Naive thymus-derived CD4-positive, alpha-beta T cell (primary cell): ENCODE measurements around the gene TAS1R2. TPM values are rescaled to one million over a fixed set of nuclear protein-coding genes. Genes with fewer than 3 reads are reported as not detected.

Experiments
- ATAC-seq: fragments of 150-1000 bp; cut with Tn5 transposase; 2 replicates; pipeline ENCODE4 v1.10.0; 2021; ENCODE audit warnings: mild to moderate bottlenecking, moderate library complexity
- CTCF ChIA-PET: fragments of 350-600 bp; sonication (Branson Sonifier 250); formaldehyde crosslinking; loops from one replicate; lab custom pipeline; 2021; ENCODE audit warnings: antibody characterized with exemption; lab: Charles Lee
- POLR2A ChIA-PET: fragments of 350-600 bp; sonication (Branson Sonifier 250); formaldehyde crosslinking; loops from one replicate; lab custom pipeline; 2021; ENCODE audit warnings: antibody characterized with exemption, inconsistent platforms; lab: Charles Lee
- DNase-seq, 9 donors: peaks; one replicate each; pipeline versions ENCODE4 v3.0.0 to v3.0.0-alpha.2; 2020 to 2022; ENCODE audit warnings: mixed read lengths in 1 of 9
- H3K27ac ChIP-seq: one replicate; pipeline ENCODE4 v1.7.0; 2013; ENCODE audit warnings: mild to moderate bottlenecking, low read depth, low read length, moderate library complexity
- H3K27me3 ChIP-seq, 2 donors: one replicate each; pipeline ENCODE4 v1.7.0; 2013; ENCODE audit warnings: low read length in 2 of 2, mild to moderate bottlenecking in 2 of 2, moderate library complexity in 2 of 2; ENCODE audit not compliant: control insufficient read depth in 2 of 2, insufficient read depth in 2 of 2
- H3K36me3 ChIP-seq, 3 experiments: 1 replicate in 2 of 3; 2 replicates in 1 of 3; pipeline ENCODE4 v1.7.0; 2013; ENCODE audit warnings: low read length in 3 of 3, mild to moderate bottlenecking in 3 of 3, moderate library complexity in 1 of 3; ENCODE audit not compliant: insufficient read depth in 3 of 3, control insufficient read depth in 2 of 3
- H3K4me1 ChIP-seq, 2 donors: one replicate each; pipeline ENCODE4 v1.7.0; 2013; ENCODE audit warnings: low read length in 2 of 2, mild to moderate bottlenecking in 2 of 2, moderate library complexity in 1 of 2; ENCODE audit not compliant: control insufficient read depth in 2 of 2, insufficient read depth in 2 of 2
- H3K4me3 ChIP-seq: 2 replicates; pipeline ENCODE4 v1.7.0; 2013; ENCODE audit warnings: mild to moderate bottlenecking, low read length
- H3K9me3 ChIP-seq, 3 experiments: 1 replicate in 2 of 3; 2 replicates in 1 of 3; pipeline ENCODE4 v1.7.0; 2013; ENCODE audit warnings: low read length in 3 of 3; ENCODE audit not compliant: control insufficient read depth in 2 of 3
- H3K27ac Mint-ChIP-seq, 9 donors: one replicate each; pipeline ENCODE4 v1.8.0; 2020 to 2022; ENCODE audit warnings: mixed read lengths in 9 of 9, mild to moderate bottlenecking in 8 of 9, moderate library complexity in 5 of 9, inconsistent platforms in 2 of 9
- H3K27me3 Mint-ChIP-seq, 5 donors: one replicate each; pipeline ENCODE4 v1.8.0; 2021 to 2022; ENCODE audit warnings: mixed read lengths in 5 of 5, mild to moderate bottlenecking in 1 of 5
- H3K36me3 Mint-ChIP-seq, 5 donors: one replicate each; pipeline ENCODE4 v1.8.0; 2020 to 2022; ENCODE audit warnings: mixed read lengths in 5 of 5, mild to moderate bottlenecking in 3 of 5, inconsistent platforms in 1 of 5
- H3K4me1 Mint-ChIP-seq, 7 donors: one replicate each; pipeline ENCODE4 v1.8.0; 2020 to 2022; ENCODE audit warnings: mixed read lengths in 7 of 7, mild to moderate bottlenecking in 3 of 7, inconsistent platforms in 1 of 7
- H3K4me3 Mint-ChIP-seq, 10 donors: one replicate each; pipeline ENCODE4 v1.8.0; 2020 to 2022; ENCODE audit warnings: mild to moderate bottlenecking in 10 of 10, mixed read lengths in 10 of 10, moderate library complexity in 6 of 10, inconsistent platforms in 2 of 10
- H3K9me3 Mint-ChIP-seq, 11 donors: one replicate each; pipeline ENCODE4 v1.8.0; 2020 to 2022; ENCODE audit warnings: mixed read lengths in 11 of 11, mild to moderate bottlenecking in 4 of 11, inconsistent platforms in 1 of 11, moderate library complexity in 1 of 11
- intact Hi-C, 2 donors: fragments of 100-400 bp; cut with micrococcal nuclease; formaldehyde crosslinking; loops; one replicate each; pipeline ENCODE4 v1.15.1; 2023
- polyA plus RNA-seq, 2 donors: library from polyadenylated mRNA; unstranded; fragments of 300-500 nt; fragmentation: Illumina TruSeq; gene quantifications; one replicate each; pipeline ENCODE4 v1.2.3, GENCODE V29; 2021
- total RNA-seq, 6 experiments: library from RNA in 5 of 6; stranded (reverse) in 5 of 6; gene quantifications; 1 replicate in 5 of 6; 2 replicates in 1 of 6; pipeline ENCODE4 v1.2.3 and lab custom pipeline; 2021 to 2026

The TAS1R2 gene
- total and polyA plus RNA-seq, 7 experiments from 2014 or later: not detected

- H3K36me3 Mint-ChIP-seq: no peaks in the 10 kb centered on the region
- no peaks in the 10 kb centered on the region for H3K4me1 Mint-ChIP-seq
- DNase-seq (no peak), ATAC-seq (no peak)
- no peak overlapping the region for H3K27ac Mint-ChIP-seq
- no peak overlapping the region for H3K4me3 ChIP-seq
- H3K36me3 ChIP-seq: no peaks in the 10 kb centered on the region
- ChIA-PET CTCF (no interaction called here), POLR2A (no interaction called here)
- H3K9me3 Mint-ChIP-seq: peaks cover 0 to 1% (median 0%) of the 10 kb centered on the region in 11 donors
- no peak overlapping the region for H3K27ac ChIP-seq
- H3K4me3 Mint-ChIP-seq: no peak overlapping the region
- intact Hi-C loops: no loop called here
- no peaks in the 10 kb centered on the region for H3K4me1 ChIP-seq
- H3K9me3 ChIP-seq: no peaks in the 10 kb centered on the region
- H3K27me3 ChIP-seq: no peaks in the 10 kb centered on the region
- H3K27me3 Mint-ChIP-seq: peaks cover 0 to 17% (median 11%) of the 10 kb centered on the region in 5 donors
Measured at GRCh38 chr1:18800258-18800657, 59.2 kb downstream of the TAS1R2 start.

- H3K4me1 ChIP-seq: no peaks in the 10 kb centered on the region
- Mint-ChIP-seq H3K4me1 (no peaks in the 10 kb centered on the region), H3K9me3 (peaks cover 0 to 1% (median 0%) of the 10 kb centered on the region in 11 donors), H3K27ac (no peak overlapping the region), H3K27me3 (peaks cover 0 to 15% (median 6%) of the 10 kb centered on the region in 5 donors), H3K36me3 (no peaks in the 10 kb centered on the region), H3K4me3 (no peak overlapping the region)
- no peak for ATAC-seq
- ChIA-PET POLR2A (no interaction called here), CTCF (interaction anchor here (0.5 kb wide), 1 partner anchor 1413 kb away, joined by 4 read pairs; no protein-coding TSS in a partner anchor)
- no peaks in the 10 kb centered on the region for H3K27me3 ChIP-seq
- intact Hi-C loops: no loop called here
- H3K27ac ChIP-seq: no peak overlapping the region
- H3K4me3 ChIP-seq: no peak overlapping the region
- no peak for DNase-seq
- H3K36me3 ChIP-seq: no peaks in the 10 kb centered on the region
- no peaks in the 10 kb centered on the region for H3K9me3 ChIP-seq
Measured at GRCh38 chr1:18799454-18799853, 60.0 kb downstream of the TAS1R2 start.

GRCh38 chr1:18798946-18799345 lies 60.5 kb downstream of the TAS1R2 start:
- Histone ChIP-seq H3K4me1 (no peaks in the 10 kb centered on the region), H3K4me3 (no peak overlapping the region), H3K27ac (no peak overlapping the region), H3K9me3 (no peaks in the 10 kb centered on the region), H3K36me3 (no peaks in the 10 kb centered on the region), H3K27me3 (no peaks in the 10 kb centered on the region)
- H3K36me3 Mint-ChIP-seq: no peaks in the 10 kb centered on the region
- ATAC-seq: no peak
- intact Hi-C loops: no loop called here
- no peak overlapping the region for H3K27ac Mint-ChIP-seq
- CTCF ChIA-PET: no interaction called here
- H3K9me3 Mint-ChIP-seq: peaks cover 0 to 4% (median 0%) of the 10 kb centered on the region in 11 donors
- H3K4me3 Mint-ChIP-seq: no peak overlapping the region
- POLR2A ChIA-PET: no interaction called here
- no peak for DNase-seq
- no peaks in the 10 kb centered on the region for H3K4me1 Mint-ChIP-seq
- peaks cover 0 to 19% (median 10%) of the 10 kb centered on the region in 5 donors for H3K27me3 Mint-ChIP-seq

- Mint-ChIP-seq H3K27me3 (peaks cover 0 to 23% (median 14%) of the 10 kb centered on the region in 5 donors), H3K9me3 (peaks cover 0 to 5% (median 0%) of the 10 kb centered on the region in 11 donors), H3K4me1 (no peaks in the 10 kb centered on the region), H3K4me3 (no peak overlapping the region), H3K36me3 (no peaks in the 10 kb centered on the region), H3K27ac (no peak overlapping the region)
- Histone ChIP-seq H3K36me3 (no peaks in the 10 kb centered on the region), H3K27ac (no peak overlapping the region), H3K4me1 (no peaks in the 10 kb centered on the region), H3K9me3 (no peaks in the 10 kb centered on the region), H3K4me3 (no peak overlapping the region), H3K27me3 (no peaks in the 10 kb centered on the region)
- ATAC-seq (no peak), DNase-seq (no peak)
- CTCF ChIA-PET: no interaction called here
- POLR2A ChIA-PET: no interaction called here
- intact Hi-C loops: no loop called here
Measured at GRCh38 chr1:18798533-18798932, 60.9 kb downstream of the TAS1R2 start.

- DNase-seq (no peak), ATAC-seq (no peak)
- intact Hi-C loops: no loop called here
- Histone ChIP-seq H3K4me3 (no peak overlapping the region), H3K27ac (no peak overlapping the region), H3K4me1 (no peaks in the 10 kb centered on the region), H3K9me3 (no peaks in the 10 kb centered on the region), H3K36me3 (no peaks in the 10 kb centered on the region), H3K27me3 (no peaks in the 10 kb centered on the region)
- ChIA-PET CTCF (no interaction called here), POLR2A (no interaction called here)
- peaks cover 0 to 13% (median 4%) of the 10 kb centered on the region in 11 donors for H3K9me3 Mint-ChIP-seq
- H3K4me3 Mint-ChIP-seq: no peak overlapping the region
- no peaks in the 10 kb centered on the region for H3K4me1 Mint-ChIP-seq
- no peak overlapping the region for H3K27ac Mint-ChIP-seq
- H3K27me3 Mint-ChIP-seq: peaks cover 0 to 32% (median 27%) of the 10 kb centered on the region in 5 donors
- peaks cover 0 to 5% (median 0%) of the 10 kb centered on the region in 5 donors for H3K36me3 Mint-ChIP-seq
Measured at GRCh38 chr1:18796950-18797349, 62.5 kb downstream of the TAS1R2 start.

GRCh38 chr1:18795002-18795689 lies 64.3 kb downstream of the TAS1R2 start:
- intact Hi-C loops: no loop called here
- ATAC-seq (no peak), DNase-seq (no peak)
- POLR2A ChIA-PET: no interaction called here
- peaks cover 0 to 15% (median 8%) of the 10 kb centered on the region in 11 donors for H3K9me3 Mint-ChIP-seq
- H3K9me3 ChIP-seq: no peaks in the 10 kb centered on the region
- peaks cover 5 to 44% (median 40%) of the 10 kb centered on the region in 5 donors for H3K27me3 Mint-ChIP-seq
- H3K4me1 Mint-ChIP-seq: no peaks in the 10 kb centered on the region
- no peak overlapping the region for H3K4me3 Mint-ChIP-seq
- CTCF ChIA-PET: interaction anchor here (0.6 kb wide), 1 partner anchor 1288 kb away, joined by 6 read pairs; no protein-coding TSS in a partner anchor
- H3K27ac Mint-ChIP-seq: no peak overlapping the region
- H3K27me3 ChIP-seq: no peaks in the 10 kb centered on the region
- H3K4me3 ChIP-seq: no peak overlapping the region
- no peaks in the 10 kb centered on the region for H3K36me3 ChIP-seq
- H3K36me3 Mint-ChIP-seq: peaks cover 0 to 5% (median 0%) of the 10 kb centered on the region in 5 donors
- H3K4me1 ChIP-seq: no peaks in the 10 kb centered on the region
- no peak overlapping the region for H3K27ac ChIP-seq

GRCh38 chr1:18794561-18794960 lies 64.9 kb downstream of the TAS1R2 start:
- Histone ChIP-seq H3K9me3 (no peaks in the 10 kb centered on the region), H3K4me1 (no peaks in the 10 kb centered on the region), H3K27ac (no peak overlapping the region), H3K27me3 (no peaks in the 10 kb centered on the region), H3K4me3 (no peak overlapping the region), H3K36me3 (no peaks in the 10 kb centered on the region)
- intact Hi-C loops: no loop called here
- H3K27ac Mint-ChIP-seq: no peak overlapping the region
- H3K36me3 Mint-ChIP-seq: peaks cover 0 to 5% (median 0%) of the 10 kb centered on the region in 5 donors
- ChIA-PET POLR2A (no interaction called here), CTCF (interaction anchor here (0.6 kb wide), 1 partner anchor 1288 kb away, joined by 6 read pairs; no protein-coding TSS in a partner anchor)
- DNase-seq: no peak
- H3K4me3 Mint-ChIP-seq: no peak overlapping the region
- ATAC-seq: no peak
- H3K27me3 Mint-ChIP-seq: peaks cover 9 to 48% (median 44%) of the 10 kb centered on the region in 5 donors
- H3K4me1 Mint-ChIP-seq: no peaks in the 10 kb centered on the region
- H3K9me3 Mint-ChIP-seq: peaks cover 0 to 15% (median 8%) of the 10 kb centered on the region in 11 donors
